Stimulated activated CD4-positive, alpha-beta T cell treated with anti-CD3 and anti-CD28 coated beads, Interleukin-2, amount 100 ng/mL, for 4 hours (primary cell): ENCODE results near the gene GRB2.
"Not testable (repeated sequence)": the region's sequence is repeated elsewhere in the genome, so short reads cannot be mapped to it uniquely, and the experiment has no call there.

Source experiments
- DNase-seq: peaks from one replicate; pipeline ENCODE4 v3.0.0-alpha.2; 2020; ENCODE audit warnings: low read depth

GRB2 gene

DNA sequence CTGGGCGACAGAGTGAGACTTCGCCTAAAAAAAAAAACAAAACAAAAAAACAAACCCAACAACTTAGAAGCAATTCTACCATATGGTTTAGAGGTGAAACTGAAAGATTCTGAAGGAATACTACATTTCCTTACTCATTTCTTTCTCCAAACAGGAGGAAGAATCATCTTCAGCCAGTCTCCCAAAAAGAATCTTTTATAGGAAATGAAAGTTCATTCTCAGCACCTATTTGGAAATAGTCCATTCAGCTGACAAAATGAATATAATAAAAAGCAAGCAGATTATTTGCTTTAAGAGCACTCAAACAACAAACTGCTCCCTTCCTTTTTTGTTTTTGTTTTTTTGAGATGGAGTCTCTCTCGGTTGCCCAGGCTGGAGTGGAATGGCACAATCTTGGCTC is 17.7 kb downstream of the GRB2 start:
- DNase-seq = no peak

DNA sequence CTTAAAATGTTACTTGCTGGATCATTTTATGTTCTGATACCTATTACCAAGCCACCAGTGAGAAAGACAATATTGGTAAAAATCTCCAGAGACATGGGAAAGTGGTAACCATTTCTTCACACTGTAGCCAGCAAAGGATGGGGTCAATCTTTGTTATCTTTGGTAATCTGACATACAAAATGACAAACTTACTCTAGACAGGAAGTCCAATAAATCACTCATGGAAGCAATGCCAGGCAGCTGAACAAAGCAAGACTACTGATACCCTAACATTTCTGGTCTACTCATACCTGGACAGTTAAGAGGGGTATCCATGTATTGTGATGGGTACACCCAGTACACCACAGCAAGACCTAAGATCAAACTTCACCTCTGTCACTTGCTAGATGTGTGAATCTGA is 19.0 kb downstream of the GRB2 start:
- DNase-seq = no peak

DNA sequence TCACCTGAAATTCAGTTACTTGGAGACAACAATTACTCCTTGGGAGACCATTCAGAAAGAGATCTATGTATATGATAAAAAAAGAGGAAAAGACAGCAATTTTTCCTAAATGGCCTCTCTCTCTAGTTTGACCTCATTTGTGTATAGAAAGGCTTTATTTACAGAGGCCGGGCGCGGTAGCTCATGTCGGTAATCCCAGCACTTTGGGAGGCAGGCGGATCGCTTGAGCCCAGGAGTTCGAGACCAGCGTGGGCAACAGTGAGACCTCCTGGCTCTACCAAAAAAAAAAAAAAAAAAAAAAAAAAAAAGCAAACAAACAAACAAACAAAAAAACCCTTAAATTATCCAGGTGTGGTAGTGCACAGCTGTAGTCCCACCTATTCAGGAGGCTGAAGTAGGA is 20.7 kb downstream of the GRB2 start:
- no peak for DNase-seq

DNA sequence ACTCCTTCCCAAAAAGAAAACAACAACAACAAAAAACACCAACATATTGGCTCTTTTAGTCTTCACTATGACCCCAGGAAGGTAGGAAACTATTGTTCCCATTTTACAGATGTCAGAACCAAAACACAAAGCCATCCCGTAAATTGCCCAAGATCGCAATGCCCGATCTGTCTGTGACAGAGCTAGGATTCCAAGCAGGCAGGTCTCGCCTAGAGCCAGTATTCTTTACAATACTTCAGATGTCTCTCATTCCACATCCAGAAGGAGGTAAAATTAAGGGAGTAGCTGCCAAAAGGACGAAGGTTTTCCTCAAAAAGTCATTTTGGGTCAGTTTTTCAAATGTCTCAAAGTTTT is 21.7 kb downstream of the GRB2 start:
- DNase-seq = no peak

DNA sequence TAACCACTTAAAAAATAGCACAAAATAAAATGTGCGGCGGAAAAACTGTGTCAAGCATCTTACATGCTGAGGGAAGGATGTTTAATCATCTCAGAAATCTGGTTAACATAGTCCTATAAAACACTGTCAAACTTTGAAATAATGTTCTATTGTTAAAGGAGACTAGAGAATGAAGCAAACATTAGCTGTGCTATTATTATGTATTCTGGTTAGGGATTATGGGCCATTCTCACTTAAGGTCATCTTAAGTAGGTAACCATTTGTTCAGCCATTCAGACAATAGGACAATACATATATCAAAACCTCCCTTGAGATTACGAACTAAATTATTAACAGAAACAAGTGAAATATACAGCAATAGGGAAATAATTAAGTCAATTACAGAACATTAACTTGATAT is 24.7 kb downstream of the GRB2 start:
- DNase-seq = no peak

DNA sequence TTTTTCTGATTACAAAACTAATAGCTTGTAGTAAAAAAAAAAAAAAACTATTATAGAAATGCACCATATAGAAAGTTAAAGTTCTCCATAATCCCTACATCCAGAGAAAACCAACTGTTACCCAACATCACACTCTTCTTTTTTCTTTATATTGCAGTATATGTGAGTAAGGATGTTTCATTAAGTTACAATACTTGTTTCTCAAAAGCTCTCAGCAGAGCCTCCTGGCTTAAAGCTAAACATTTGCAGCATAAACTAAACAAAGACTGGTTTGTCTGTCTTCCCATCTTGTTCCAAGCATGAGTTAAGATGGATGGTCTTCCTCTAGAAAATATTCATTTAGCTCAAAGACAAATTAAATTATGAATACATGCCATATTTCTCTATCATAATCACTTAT is 25.2 kb downstream of the GRB2 start:
- DNase-seq = no peak

DNA sequence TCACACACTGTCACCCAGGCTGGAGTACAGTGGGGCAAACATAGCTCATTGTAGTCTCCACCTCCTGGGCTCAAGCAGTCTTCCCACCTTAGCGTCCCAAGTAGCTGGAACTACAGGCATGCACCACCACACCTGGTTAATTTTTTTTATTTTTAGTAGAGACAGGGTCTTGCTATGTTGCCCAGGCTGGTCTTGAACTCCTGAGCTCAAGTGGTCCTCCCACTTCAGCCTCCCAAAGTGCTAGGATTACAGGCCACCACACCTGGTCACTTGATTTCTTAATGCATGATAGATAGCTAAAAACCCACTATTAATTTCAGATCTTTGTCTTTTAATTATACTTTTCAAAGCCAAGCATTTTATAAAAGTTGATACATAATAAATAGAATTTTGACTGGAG is 26.1 kb downstream of the GRB2 start:
- DNase-seq = not testable (repeated sequence)

DNA sequence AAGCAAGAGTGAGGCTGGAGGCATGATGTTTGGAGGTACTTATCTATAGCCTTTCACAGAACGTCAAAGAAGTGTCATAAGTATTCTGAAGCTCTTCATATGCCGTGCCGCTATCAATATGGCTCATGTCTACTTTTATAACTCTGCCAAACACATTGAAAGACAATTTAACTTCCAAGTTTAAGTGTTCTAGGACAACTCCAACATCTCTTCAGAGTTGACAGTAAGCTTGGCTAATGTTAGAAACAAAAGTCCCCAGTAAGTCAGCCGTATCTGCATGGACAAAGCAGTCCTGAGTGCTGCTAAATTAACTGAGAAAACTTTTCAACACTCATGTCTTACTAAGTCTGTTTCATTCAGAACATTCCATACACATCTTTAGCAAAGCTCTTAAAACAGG is 32.2 kb downstream of the GRB2 start:
- DNase-seq = no peak

DNA sequence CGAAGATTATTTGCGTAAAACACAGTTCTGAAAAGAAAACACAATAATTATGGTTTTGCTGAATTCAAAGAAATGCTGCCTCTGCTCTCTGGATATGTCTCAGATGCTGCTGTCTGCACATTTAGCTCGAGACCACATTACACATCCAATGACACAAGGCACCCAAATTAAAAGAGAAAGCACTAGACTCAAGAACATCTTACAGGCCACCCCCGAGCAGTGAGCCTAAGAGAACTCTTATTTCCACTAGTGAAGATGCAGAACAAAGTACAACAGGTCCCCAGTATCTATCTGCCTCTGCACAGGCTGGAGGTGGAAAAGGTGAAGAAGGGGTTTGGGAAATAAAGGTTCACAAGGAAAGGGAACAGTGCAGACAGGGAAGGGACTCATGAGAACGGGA is 33.5 kb downstream of the GRB2 start:
- DNase-seq = no peak

DNA sequence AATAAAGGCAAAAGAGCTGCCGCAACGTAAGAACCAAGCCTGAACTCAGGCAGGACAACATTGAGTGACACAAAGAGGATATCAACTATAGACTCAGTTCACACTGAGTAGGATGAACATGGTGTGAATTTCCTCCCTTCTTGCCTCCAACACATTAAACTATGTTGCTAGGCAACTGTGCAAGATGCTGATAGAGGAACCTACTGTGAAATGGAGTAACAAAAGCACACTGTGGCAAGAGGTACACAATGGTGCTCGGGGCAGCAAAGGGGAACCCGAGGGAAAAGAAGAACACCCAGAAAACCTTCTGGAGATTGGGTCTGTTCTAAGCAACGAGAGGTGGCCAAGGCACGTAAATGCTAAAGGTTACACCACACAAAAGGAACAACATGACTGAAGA is 34.1 kb downstream of the GRB2 start:
- no peak for DNase-seq

DNA sequence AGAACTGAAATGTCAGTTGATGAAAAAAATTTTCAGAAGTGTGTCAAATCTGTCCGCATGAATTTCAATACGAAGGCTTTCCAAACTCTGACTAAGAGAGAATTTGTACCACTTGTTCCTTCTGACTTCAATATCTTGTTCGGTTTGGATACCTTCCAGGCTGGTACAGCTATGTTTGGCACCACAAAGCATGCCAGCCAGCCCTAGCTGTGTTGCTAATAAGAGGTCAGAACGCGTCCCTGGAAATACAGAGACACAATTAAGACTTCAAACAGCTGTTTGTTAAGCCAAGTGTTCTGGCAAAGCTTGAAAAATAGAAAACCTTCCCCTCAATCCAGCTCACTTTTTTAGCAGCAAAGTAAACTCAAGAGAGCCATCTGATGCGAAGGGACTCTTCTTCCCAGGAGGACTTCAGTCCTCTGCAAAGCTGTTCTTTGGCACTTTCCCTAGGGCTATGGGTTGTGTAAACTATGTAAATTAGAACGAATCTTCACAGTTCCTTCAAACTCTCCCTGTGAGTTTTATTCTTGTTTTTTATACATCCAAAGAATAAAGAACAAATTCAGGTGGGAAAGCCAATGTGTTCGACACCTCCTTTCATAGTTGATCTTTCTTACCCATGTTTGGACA is 35.1 kb downstream of the GRB2 start:
- DNase-seq = no peak

DNA sequence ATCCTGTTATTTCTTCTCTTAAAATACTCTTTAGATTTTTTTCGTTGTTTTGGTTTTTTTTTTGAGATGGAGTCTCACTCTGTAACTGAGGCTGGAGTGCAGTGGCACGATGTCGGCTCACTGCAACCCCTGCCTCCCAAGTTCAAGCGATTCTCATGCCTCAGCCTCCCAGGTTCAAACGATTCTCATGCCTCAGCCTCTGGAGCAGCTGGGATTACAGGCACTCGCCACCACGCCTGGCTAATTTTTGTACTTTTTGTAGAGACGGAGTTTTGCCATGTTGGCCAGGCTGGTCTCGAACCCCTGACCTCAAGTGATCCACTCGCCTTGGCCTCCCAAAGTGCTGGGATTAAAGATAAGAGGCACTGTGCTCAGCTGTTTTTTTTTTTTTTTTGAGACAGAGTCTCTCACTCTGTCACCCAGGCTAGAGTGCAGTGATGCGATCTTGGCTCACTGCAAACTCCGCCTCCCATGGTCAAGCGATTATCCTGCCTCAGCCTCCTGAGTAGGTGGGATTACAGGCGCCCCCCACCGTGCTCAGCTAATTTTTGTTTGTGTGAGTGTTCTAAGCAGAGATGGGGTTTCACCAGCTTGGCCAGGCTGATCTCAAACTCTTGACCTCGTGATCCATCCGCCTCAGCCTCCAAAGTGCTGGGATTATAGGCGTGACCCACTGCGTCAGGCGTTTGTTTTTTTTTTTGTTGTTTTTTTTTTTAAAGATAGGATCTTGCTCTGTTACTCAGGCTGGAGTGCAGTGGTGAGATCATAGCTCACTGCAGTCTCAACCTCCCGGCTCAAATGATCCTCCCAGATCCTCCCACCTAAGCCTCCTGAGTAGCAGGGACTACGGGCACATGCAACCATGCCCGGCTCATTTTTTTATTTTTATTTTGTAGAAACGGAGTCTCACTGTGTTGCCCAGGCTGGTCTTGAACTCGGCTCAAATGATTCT is 37.4 kb downstream of the GRB2 start:
- DNase-seq = not testable (repeated sequence)

DNA sequence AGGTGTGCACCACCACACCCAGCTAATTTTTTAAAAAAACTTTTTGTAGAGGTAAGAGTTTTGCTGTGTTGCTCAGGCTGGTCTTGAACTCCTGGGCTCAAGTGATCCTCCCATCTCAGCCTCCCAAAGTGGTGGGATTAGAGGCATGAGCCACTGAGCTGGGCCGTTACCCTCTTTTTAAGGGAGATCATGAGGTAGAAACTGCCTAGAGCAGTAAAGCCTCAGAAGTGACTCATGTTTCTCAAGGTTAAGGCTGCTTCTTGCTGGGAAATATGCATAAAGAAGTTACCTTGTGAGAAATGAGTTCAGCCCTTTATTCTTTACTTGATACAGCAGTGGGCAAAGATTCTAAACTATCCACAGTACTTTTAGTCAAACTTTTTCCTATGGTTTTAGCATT is 38.2 kb downstream of the GRB2 start:
- DNase-seq = no peak

DNA sequence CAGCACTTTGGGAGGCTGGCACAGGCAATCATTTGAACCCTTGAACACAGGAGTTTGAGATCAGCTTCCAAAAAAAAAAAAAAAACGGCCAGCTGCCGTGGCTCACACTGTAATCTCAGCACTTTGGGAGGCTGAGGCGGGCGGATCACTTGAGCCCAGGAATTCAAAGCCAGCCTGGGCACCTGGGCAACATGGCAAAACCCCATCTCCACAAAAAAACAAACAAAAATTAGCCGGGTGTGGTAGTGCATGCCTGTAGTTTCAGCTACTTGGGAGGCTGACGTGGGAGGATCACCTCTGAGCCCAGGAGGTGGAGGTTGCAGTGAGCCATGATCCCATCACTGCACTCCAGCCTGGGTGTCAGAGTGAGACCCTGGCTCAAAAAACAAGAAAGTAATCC is 39.0 kb downstream of the GRB2 start:
- DNase-seq = no peak

DNA sequence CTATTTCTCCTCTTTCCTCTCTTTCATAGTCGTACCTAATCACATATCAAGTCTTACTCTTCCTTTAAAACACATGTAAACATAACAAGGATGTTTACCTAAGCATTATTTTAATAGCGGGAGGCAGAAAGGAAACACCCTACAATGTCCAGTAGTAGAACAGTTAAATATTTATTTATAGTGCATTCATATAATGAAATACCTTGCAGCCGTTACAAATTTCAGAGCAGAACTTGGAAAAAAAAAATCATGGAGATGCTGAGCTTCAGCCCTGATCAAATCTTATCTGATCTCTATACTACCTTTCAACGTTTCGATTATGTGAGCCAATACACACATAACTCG is 39.6 kb downstream of the GRB2 start:
- DNase-seq = no peak

DNA sequence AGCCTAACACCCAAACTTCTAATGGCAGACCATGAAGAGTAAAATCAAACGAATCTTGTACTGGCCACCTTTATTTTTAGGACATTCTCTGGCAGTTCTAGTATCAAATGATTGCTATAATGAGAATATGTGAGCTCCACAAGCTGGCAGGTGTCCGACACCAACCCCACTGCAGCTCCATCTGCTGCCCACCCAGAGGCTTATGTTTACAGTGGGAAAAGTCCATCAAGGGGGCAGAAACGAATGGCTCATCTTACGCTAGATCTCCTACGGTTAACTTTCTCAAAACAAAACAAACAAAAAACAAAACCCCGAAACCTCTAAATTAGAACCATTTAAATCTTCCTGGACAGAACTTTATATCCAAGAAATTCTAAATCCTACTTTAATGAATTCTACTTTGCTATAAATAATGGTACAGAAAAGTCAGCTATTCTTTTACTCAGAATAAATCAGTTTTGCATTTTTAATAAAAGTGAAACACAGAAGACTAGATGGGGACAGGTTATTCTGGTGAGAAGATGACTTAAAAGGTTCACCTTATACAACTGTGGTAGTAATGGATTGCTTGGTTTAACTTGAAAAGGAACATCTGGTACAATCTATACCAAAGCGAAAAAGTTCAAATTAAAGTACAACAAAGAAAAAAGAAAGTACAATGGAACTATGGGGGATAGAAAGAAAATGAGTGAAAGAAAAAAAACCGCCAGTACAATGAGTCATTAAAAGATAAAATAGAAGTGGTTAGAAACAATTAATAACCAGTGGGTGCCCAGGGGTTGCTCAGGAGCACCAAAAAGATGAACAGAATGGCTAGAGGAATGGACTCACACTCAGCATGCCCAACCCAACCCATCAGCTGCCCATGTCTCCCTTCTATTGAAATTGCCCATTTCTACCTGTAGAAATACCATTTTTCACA is 40.2 kb downstream of the GRB2 start:
- DNase-seq = no peak

DNA sequence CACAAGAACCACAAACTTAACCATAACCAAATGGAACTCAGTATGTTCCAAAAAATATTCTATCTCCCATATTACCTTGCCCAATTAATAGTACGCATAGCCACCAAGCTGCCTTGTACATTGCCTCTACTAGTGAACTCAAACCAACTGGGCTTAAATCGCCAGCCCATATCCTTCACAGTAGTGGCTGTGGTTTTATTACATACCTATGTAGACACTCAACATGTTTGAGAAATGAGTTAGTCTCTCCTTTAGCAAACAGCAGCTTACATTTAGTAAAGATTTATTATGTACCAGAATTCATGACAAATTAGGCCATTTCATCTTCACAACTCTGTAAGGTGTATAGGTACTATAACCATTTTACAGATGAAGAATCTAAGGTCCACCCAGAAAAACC is 41.4 kb downstream of the GRB2 start:
- DNase-seq = no peak

DNA sequence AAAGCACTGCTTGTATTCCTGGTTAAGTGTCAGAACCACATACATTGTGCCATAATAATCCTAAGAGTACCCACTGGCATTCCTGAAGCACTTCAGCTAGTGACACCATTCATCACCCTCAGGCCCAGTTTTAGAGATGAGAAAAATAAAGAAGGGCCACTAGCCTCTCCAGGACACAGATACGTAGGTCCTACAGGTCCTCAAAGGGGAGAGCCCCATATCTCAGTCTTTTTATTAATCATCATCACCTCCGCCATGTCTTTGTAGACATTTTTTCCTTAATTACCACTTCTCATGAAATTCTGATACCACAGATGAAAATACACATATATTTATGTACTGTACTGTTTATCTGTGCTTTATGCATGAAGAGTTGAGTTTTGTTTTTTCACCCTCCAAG is 43.5 kb downstream of the GRB2 start:
- DNase-seq = no peak

DNA sequence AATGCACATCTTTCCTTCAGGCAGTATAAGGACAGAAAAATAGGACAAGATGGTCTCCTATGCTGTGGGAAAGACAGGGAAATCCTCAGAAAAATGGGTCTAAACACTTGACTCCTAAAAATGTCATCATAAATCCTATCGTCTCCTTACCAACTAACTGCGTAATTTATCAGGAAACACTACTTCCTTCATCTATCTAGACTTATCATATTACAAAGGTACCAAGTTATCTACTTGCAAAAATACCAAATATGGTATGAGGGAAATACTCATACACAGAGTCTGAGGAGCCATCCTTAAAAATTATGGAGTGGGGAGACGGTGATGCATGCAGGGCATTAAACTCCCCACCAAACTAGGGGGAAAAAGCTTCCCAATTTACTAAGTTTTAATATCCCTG is 44.1 kb downstream of the GRB2 start:
- no peak for DNase-seq

DNA sequence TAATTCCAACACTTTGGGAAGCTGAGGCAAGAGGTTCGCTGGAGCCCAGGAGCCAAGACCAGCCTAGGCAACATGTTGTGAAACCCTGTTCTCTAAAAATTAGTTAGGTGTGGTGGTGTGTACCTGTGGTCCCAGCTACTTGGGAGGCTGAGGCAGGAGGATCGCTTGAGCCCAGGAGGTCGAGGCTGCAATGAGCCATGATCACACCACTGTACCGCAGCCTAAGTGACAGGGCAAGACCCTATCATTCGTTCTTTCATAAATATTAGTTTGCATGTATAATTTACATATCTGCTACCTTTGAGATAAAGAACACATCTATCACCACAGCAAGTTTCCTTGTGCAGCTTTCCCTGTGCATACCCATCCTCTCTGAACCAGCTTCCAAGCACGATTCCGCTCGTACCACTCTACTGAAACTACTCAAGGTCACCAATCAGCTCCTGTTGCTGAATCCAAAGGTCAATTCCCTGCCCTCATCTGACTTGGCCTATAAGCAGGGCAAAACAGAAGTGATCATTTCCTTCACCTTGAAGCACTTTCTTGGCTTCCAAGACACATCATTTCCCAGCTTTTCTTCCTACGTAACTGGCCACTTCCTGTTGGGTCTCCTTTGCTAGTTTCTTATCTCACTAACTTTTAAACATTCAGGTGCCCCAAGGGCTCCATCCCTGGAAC is 49.1 kb downstream of the GRB2 start:
- no peak for DNase-seq

DNA sequence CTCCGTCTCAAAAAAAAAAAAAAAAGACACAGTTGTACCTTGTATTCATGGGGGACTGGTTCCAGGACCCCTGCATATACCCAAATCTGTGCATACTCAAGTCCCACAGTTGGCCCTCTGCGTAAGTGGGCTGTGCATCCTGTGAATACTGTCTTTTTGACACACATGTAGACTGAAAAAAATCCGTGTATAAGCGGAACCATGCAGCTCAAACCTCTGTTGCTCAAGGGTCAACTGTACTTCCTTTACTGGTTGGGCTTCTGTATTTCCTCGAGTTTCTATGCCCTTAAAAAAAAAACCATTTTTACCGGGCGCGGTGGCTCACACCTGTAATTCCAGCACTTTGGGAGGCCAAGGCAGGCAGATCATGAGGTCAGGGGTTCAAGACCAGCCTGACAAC is 52.3 kb downstream of the GRB2 start:
- DNase-seq = no peak

DNA sequence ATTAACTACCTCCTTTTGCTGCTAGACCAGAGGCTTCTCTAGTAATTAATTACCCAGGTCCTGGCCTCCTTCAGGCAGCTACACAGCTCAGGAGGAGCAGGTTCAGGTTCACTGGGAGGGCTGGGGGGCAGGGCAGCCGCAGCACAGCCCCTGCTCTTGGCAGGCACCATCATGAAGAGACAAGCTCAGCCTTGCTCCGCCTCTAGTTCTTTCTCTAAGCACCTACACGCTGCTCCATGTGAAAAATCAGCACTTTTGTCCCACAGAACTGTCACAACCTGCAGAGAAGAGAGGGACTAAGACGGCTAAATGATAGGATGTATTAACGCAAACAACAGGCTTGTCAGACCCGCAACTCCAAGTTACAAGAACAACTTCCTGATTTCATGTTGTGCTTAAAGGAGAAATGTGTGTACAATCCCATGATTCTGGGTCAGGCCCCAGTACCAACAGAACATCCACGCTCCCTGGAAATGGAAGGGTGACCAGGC is 53.4 kb downstream of the GRB2 start:
- DNase-seq = no peak
